Osteoblast (primary cell): Measurements from ENCODE around the gene MOGAT3. TPM values are rescaled to one million over a fixed set of nuclear protein-coding genes. Genes with fewer than 3 reads are reported as not detected.

Experiments
- DNase-seq: peaks from one replicate; pipeline ENCODE4 v3.0.0; 2011; ENCODE audit warnings: low spot score, mixed read lengths; ENCODE audit not compliant: insufficient read length; ENCODE audit errors: missing footprints
- H2AFZ ChIP-seq: 2 replicates; pipeline ENCODE4 v1.6.0; 2011; ENCODE audit warnings: mild to moderate bottlenecking, low read length
- H3K27ac ChIP-seq: 2 replicates; pipeline ENCODE4 v1.5.1; 2011; ENCODE audit warnings: mild to moderate bottlenecking, low read depth, low read length, moderate library complexity
- H3K27me3 ChIP-seq: 2 replicates; pipeline ENCODE4 v1.6.0; 2012; ENCODE audit warnings: mild to moderate bottlenecking, control low read depth, inconsistent platforms, low read length, moderate library complexity; ENCODE audit not compliant: insufficient read depth
- H3K36me3 ChIP-seq: 2 replicates; pipeline ENCODE4 v1.5.1; 2011; ENCODE audit warnings: mild to moderate bottlenecking, low read length, control low read depth, moderate library complexity; ENCODE audit not compliant: insufficient read depth
- H3K4me1 ChIP-seq: 2 replicates; pipeline ENCODE4 v1.5.1; 2011; ENCODE audit warnings: mild to moderate bottlenecking, low read length, control low read depth, moderate library complexity; ENCODE audit not compliant: insufficient read depth
- H3K4me2 ChIP-seq: 2 replicates; pipeline ENCODE4 v1.6.0; 2011; ENCODE audit warnings: mild to moderate bottlenecking, low read length; ENCODE audit not compliant: insufficient read depth
- H3K4me3 ChIP-seq: fragments of 200-600 bp; sonication (generic); 3 replicates; pipeline ENCODE4 v1.5.1; 2012; ENCODE audit warnings: mild to moderate bottlenecking, low read length, inconsistent platforms; ENCODE audit not compliant: insufficient read depth
- H3K79me2 ChIP-seq: 2 replicates; pipeline ENCODE4 v1.6.0; 2012; ENCODE audit warnings: mild to moderate bottlenecking, low read length, control low read depth, inconsistent platforms; ENCODE audit not compliant: insufficient read depth
- H3K9me3 ChIP-seq: 2 replicates; pipeline ENCODE4 v1.5.1; 2011; ENCODE audit warnings: low read depth, low read length, control low read depth
- H4K20me1 ChIP-seq: 2 replicates; pipeline ENCODE4 v1.6.0; 2012; ENCODE audit warnings: mild to moderate bottlenecking, low read length, control low read depth; ENCODE audit not compliant: insufficient read depth
- total RNA-seq: library from RNA; depleted of rRNA; stranded (reverse); fragments of >200 nt; gene quantifications from 2 replicates; pipeline ENCODE4 v1.2.3, GENCODE V29; 2012
- TF ChIP-seq, protein P1 (sequence below): IDR thresholded peaks from 2 replicates; pipeline ENCODE4 v1.5.1; 2011; ENCODE audit warnings: mild to moderate bottlenecking, low read depth, low read length, moderate library complexity; ENCODE audit errors: extremely low read depth

The MOGAT3 gene
- total RNA-seq, 1 donor = not detected

DNA sequence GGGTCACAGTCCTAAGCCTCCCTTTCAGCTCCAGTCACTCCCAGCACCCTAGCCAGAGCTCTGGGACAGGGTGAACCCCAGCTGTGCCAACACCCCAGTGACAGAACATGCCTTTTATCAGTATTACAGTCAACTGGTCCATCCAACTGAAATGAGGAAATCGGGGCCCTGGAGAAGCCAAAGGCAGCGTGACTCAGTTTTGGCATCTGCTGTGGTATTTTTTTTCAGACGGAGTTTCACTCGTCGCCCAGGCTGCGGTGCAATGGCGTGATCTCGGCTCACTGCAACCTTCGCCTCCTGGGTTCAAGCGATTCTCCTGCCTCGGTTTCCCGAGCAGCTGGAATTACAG lies 40.2 kb upstream of the MOGAT3 start:
- Histone ChIP-seq H3K4me1 (peaks cover 12% of the 10 kb centered on the region), H3K4me2 (no peak overlapping the region), H2AFZ (no peak overlapping the region), H3K4me3 (no peak overlapping the region), H3K36me3 (peaks cover 24% of the 10 kb centered on the region), H4K20me1 (peaks cover 16% of the 10 kb centered on the region), H3K27ac (no peak overlapping the region), H3K27me3 (no peaks in the 10 kb centered on the region), H3K9me3 (no peaks in the 10 kb centered on the region), H3K79me2 (peaks cover 45% of the 10 kb centered on the region)
- peak; percentile 47 for DNase-seq
- TF ChIP-seq, protein P1, sequence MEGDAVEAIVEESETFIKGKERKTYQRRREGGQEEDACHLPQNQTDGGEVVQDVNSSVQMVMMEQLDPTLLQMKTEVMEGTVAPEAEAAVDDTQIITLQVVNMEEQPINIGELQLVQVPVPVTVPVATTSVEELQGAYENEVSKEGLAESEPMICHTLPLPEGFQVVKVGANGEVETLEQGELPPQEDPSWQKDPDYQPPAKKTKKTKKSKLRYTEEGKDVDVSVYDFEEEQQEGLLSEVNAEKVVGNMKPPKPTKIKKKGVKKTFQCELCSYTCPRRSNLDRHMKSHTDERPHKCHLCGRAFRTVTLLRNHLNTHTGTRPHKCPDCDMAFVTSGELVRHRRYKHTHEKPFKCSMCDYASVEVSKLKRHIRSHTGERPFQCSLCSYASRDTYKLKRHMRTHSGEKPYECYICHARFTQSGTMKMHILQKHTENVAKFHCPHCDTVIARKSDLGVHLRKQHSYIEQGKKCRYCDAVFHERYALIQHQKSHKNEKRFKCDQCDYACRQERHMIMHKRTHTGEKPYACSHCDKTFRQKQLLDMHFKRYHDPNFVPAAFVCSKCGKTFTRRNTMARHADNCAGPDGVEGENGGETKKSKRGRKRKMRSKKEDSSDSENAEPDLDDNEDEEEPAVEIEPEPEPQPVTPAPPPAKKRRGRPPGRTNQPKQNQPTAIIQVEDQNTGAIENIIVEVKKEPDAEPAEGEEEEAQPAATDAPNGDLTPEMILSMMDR = no peak

DNA sequence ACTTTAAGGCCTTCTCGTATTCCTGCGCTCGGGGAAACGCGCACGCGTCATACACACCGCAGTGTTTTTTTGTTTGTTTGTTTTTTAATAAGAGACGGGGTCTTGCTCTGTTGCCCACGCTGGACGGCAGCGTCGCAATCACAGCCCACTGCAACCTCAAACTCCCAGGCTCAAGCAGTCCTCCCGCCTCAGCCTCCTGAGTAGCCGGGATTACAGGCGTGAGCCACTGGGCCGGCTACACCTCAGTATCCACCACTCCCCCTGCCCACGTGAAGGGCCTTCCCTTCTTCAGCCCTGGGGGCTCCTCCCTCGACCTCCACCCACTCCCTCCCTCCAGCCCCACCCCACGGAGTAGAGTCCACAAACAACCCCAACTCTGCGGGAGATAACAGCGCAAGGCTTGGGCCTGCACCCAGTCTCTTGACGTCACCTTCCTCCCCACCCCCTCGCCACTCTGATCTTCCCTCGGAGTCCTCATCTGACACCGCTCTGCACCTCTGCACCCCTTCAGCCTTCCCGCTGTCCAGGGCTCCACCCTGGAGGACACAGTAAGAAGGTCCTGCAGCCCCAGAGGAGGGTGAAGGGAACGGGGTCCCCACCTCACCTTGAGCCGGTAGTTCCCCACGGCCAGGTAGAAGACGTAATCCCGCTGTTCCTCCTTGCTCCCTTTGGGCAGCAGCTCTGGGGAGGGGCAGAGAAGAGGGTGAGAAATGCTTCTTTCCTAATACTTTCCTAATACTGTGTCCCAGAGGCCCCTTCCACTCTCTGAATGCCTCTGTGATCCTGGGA lies 39.6 kb upstream of the MOGAT3 start:
- Histone ChIP-seq H3K27ac (no peak overlapping the region), H3K4me3 (no peak overlapping the region), H3K4me1 (peaks cover 11% of the 10 kb centered on the region), H3K9me3 (no peaks in the 10 kb centered on the region), H2AFZ (no peak overlapping the region), H3K79me2 (peaks cover 39% of the 10 kb centered on the region), H3K27me3 (no peaks in the 10 kb centered on the region), H3K36me3 (peaks cover 21% of the 10 kb centered on the region), H3K4me2 (no peak overlapping the region), H4K20me1 (peaks cover 16% of the 10 kb centered on the region)
- DNase-seq = peak; percentile 41
- TF ChIP-seq, protein P1 = no peak

DNA sequence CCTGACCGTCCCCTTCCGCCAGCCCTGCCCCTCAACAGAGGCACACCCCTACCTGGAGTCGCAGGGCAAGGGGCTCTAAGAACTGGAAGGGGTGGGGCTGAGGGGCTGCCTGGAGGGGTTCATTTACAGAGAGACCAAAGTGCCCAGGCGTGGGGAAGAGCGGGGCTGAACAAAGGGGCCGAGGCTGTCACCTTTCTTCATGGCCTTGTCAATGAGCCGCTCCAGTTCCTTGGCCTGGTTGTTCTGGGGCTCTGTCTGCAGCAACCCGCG lies 39.0 kb upstream of the MOGAT3 start:
- TF ChIP-seq, protein P1 = no peak
- Histone ChIP-seq H3K9me3 (no peaks in the 10 kb centered on the region), H3K4me2 (no peak overlapping the region), H3K4me1 (peaks cover 7% of the 10 kb centered on the region), H3K4me3 (no peak overlapping the region), H3K27me3 (no peaks in the 10 kb centered on the region), H3K27ac (no peak overlapping the region), H3K79me2 (peaks cover 34% of the 10 kb centered on the region), H4K20me1 (peaks cover 16% of the 10 kb centered on the region), H2AFZ (no peak overlapping the region), H3K36me3 (peaks cover 21% of the 10 kb centered on the region)
- peak; percentile 61 for DNase-seq

GRCh38 chr7:101239191-101239950 lies 38.5 kb upstream of the MOGAT3 start:
- H3K27me3 ChIP-seq = no peaks in the 10 kb centered on the region
- peaks cover 7% of the 10 kb centered on the region for H3K4me1 ChIP-seq
- TF ChIP-seq, protein P1 = no peak
- peaks cover 32% of the 10 kb centered on the region for H3K79me2 ChIP-seq
- DNase-seq = peak; percentile 73
- H3K4me2 ChIP-seq = no peak overlapping the region
- peaks cover 21% of the 10 kb centered on the region for H3K36me3 ChIP-seq
- no peak overlapping the region for H3K4me3 ChIP-seq
- no peak overlapping the region for H2AFZ ChIP-seq
- no peak overlapping the region for H3K27ac ChIP-seq
- H3K9me3 ChIP-seq = no peaks in the 10 kb centered on the region
- H4K20me1 ChIP-seq = peaks cover 18% of the 10 kb centered on the region
